ENCODE data around the gene MAP1B.

The MAP1B gene

GRCh38 chr5:72133212-72133990 lies 26.1 kb downstream of the MAP1B start:
- no peak for DNase-seq (ENCODE audit: low spot score)

- DNase-seq (ENCODE audit: low spot score): no peak
Observed at GRCh38 chr5:72134226-72134899, 27.1 kb downstream of the MAP1B start.

- DNase-seq (ENCODE audit: low spot score): no peak
Observed at GRCh38 chr5:72137826-72138409, 30.6 kb downstream of the MAP1B start.

- DNase-seq (ENCODE audit: low spot score): no peak
Observed at GRCh38 chr5:72138943-72139521, 31.8 kb downstream of the MAP1B start.

- no peak for DNase-seq (ENCODE audit: low spot score)
Observed at GRCh38 chr5:72140711-72141110, 33.4 kb downstream of the MAP1B start.

GRCh38 chr5:72141440-72142355 lies 34.4 kb downstream of the MAP1B start:
- no peak for DNase-seq (ENCODE audit: low spot score)

- DNase-seq (ENCODE audit: low spot score): no peak
Observed at GRCh38 chr5:72144762-72145161, 37.5 kb downstream of the MAP1B start.

GRCh38 chr5:72145348-72145747 lies 38.1 kb downstream of the MAP1B start:
- DNase-seq (ENCODE audit: low spot score): no peak

- no peak for DNase-seq (ENCODE audit: low spot score)
Observed at GRCh38 chr5:72146056-72146455, 38.8 kb downstream of the MAP1B start.

- DNase-seq (ENCODE audit: low spot score): no peak
Observed at GRCh38 chr5:72147569-72147968, 40.3 kb downstream of the MAP1B start.

- DNase-seq (ENCODE audit: low spot score): no peak
Observed at GRCh38 chr5:72149742-72150141, 42.5 kb downstream of the MAP1B start.

GRCh38 chr5:72151169-72151568 lies 43.9 kb downstream of the MAP1B start:
- no peak for DNase-seq (ENCODE audit: low spot score)

- no peak for DNase-seq (ENCODE audit: low spot score)
Observed at GRCh38 chr5:72151646-72152045, 44.4 kb downstream of the MAP1B start.

- DNase-seq (ENCODE audit: low spot score): no peak
Observed at GRCh38 chr5:72152545-72152944, 45.3 kb downstream of the MAP1B start.

GRCh38 chr5:72153551-72153950 lies 46.3 kb downstream of the MAP1B start:
- no peak for DNase-seq (ENCODE audit: low spot score)

GRCh38 chr5:72154076-72154756 lies 46.9 kb downstream of the MAP1B start:
- DNase-seq (ENCODE audit: low spot score): no peak

- DNase-seq (ENCODE audit: low spot score): no peak
Observed at GRCh38 chr5:72156946-72157624, 49.8 kb downstream of the MAP1B start.

- no peak for DNase-seq (ENCODE audit: low spot score)
Observed at GRCh38 chr5:72157625-72157962, 50.3 kb downstream of the MAP1B start.

- DNase-seq (ENCODE audit: low spot score): no peak
Observed at GRCh38 chr5:72159501-72159911, 52.2 kb downstream of the MAP1B start.

GRCh38 chr5:72160329-72160728 lies 53.1 kb downstream of the MAP1B start:
- no peak for DNase-seq (ENCODE audit: low spot score)

GRCh38 chr5:72160959-72161358 lies 53.7 kb downstream of the MAP1B start:
- no peak for DNase-seq (ENCODE audit: low spot score)
